HG03097 (cell line): ENCODE data around the gene SGIP1.

Source experiments
- ATAC-seq: cut with Tn5 transposase; IDR thresholded peaks from one replicate; pipeline ENCODE4 v1.9.1; 2021; ENCODE audit not compliant: unreplicated experiment, low FRiP score

SGIP1 gene

DNA sequence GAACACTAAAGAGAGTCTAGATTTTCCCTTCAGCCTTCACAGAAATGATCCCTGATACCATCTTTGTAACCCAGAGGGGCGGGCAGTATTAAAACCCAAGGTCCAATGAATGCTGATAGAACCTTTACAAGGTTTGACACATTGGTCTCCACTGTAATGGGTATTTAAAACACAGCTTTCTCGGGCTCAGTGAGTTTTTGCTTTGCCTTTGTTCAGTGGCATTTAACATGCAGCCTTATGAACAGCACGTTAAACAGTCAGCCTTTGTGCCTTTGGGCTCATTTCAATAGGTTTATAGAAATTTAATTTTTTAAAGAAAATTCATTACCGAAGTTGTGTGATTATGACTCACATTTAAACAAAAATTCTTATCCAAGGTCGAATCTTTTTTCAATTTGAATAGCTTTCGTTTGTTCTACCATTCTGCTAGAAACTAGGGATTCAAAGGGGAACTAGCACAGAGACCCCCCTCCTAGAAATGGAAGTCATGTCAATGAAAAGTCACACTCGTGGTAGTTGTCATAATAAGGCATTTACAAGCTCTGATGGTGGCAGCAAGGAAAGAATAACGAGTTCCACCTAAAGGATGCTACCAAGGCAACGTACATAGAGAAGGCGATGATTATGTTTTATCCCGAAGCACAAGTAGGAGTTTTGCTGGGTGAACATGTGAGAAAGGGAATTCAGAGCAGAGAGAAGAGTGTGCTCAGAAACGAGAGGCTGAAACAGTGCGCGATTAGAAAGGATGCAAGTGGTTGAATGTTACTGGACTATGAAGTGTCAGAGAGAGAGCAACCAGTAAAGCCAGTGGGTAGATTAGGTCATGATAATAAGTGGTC, 66.2 kb downstream of the SGIP1 start:
- no peak for ATAC-seq

DNA sequence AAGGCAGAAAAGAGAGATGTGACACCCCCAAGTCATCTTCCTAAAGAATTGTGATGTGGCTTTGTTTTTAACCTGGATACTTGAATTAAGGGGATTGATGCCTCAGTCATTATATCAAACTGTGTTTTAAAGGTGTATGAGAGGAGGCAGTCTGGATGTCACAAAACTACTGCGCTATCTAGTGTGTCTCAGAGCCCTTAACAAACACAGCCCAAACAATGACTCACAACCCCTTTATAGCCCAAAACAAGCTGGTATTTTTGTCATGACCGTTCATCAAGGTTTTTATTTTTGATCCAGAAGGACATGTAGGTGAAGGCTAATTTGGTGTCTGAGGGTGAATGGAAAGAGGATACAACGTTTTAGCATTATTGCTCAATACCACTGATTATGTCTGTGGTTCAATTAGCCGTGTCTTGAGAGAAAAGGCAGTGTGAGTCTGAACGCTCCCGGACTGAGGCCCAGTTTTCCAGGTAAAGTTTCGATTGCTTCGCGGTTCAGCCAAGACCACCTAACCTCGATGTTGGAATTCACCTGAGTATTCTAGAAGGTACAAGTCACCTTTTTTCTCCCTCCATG, 71.6 kb downstream of the SGIP1 start:
- no peak for ATAC-seq

- ATAC-seq = no peak
Measured at GRCh38 chr1:66606362-66607065, 72.6 kb downstream of the SGIP1 start.

DNA sequence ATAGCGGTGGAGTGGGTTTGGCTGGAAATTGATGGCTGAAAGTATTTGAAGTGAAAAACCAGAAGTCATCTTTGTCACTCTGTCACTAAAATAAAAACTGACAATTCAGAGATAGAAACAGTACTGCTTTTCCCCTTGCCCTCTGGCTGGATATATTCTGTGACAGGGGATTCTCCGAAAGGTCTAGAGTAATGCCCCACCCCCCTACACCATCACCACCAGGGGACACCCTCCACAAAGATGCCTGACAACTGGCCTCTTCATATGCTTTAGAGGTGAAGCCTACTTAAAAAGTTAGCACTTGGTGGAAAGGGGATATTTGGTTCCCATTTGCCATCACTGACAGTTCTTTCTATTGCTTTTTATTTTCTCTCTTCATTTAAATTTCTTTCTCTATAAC, 73.5 kb downstream of the SGIP1 start:
- no peak for ATAC-seq

DNA sequence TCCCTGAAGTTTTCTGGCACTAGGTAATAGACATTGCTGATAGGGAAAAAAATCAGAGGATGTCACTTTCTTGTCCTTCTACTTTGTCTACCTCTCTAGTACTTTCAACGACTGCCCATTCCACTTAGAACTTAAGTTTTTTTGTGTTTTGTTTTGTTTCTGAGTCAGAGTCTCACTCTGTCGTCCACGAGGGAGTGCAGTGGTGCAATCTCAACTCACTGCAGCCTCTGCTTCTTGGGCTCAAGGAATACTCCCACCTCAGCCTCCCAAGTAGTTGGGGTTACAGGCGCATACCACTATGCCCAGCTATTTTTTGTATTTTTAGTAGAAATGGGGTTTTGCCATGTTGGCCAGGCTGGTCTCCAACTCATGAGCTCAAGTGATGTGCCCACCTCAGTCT, 79.2 kb downstream of the SGIP1 start:
- no peak for ATAC-seq

DNA sequence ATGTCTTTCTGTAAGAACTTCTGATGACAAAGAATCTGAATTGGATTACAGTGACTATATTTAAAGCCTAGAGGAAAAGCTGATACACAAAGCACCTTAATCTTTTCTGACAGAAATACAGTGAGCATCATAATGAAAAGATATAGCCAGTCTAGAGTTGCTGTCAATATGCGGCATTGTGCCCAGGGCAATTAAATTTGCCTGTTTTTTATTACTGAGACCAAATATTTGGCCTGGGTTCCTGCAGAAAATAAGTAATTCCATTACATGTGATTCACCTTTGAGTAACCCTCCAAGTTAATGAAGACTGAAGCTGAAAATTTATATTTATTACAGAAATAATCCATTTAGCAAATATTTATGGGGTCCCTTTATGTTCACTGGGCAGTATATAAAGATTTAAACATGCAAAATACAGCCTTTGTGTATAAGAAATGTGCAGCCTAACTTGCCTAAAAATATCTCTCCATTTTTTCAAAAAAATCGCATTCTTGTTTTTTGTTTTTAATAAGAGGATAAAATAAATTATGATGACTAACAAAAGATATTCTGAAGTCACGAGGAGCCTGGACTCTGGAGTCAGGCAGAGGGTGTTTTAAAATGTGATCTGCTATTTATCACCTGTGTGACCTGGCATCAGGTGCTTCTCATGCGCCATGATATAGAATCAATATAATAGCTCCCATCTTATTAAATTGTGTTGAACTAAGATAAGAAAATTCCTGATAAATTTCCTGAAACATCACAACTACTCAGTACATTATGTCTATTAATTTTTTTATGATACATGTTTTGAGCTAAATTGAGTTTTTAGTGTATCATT, 83.6 kb downstream of the SGIP1 start:
- no peak for ATAC-seq

- ATAC-seq = no peak
Measured at GRCh38 chr1:66618390-66618789, 84.4 kb downstream of the SGIP1 start.

DNA sequence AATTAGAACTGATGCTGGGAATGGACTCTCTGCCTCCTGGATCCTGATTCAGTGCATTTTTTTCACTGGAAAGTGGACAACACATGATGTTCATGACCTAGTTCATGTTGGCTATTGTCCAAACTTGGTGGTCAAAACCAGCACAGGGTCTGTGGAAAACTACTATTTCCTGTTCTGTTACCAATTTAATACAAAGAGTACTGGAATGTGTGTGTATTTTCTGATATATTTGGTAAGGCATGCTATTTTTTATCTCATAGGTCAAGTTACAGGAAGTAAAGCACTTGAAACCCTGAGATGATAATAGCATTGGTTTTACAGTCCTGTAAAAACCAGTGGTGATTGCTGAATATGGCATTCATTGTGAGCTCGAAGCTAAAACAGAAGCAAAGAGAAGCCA, 89.9 kb downstream of the SGIP1 start:
- no peak for ATAC-seq

DNA sequence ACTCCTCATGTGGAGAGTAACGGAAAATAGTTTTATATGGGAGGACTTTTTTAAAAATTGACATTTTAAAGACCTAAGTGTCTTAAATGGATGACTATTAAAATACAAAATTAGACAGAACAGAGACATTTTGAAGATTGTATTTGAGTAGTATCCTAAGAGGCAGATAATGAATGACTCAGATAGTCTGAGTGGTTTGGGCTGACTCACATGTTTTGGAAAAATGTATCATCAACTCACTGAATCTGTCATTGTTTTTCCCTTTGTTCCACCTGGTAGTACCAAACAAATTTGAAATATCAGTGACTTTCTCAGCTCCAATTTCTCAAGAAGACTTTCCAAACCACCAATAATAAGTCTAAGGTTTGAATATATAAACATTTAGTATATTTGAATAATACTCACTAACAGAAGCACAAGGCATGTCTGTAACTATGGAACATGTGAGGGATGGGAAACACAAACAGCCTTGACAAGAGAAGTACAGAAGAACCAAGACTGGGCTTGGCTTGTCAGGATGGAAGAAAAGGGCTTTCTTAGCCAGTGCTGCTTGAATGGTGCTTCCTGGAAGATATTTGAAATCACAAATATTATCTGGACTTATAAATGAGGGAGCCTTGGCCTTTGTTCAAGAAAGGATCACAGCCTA, 90.6 kb downstream of the SGIP1 start:
- ATAC-seq = no peak

- no peak for ATAC-seq
Measured at GRCh38 chr1:66626261-66626660, 92.3 kb downstream of the SGIP1 start.

DNA sequence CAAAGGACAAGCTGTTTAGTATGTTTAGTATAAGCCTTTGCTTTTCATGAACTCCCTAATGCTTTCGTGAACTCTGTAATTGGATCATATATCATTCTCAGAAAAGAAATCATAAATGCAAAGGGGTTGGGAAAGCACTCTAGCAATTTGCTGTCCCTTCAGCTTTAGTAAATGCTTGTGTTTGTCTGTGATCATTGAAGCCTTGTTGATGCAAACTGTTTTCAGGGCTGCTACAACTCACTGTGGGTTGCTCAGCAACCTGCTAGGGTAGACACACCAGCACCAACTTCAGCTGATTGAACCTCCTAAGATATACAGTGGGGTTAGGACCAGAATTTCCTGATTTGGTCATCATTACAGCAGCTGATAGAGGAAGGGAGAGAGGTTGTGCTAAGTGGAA, 95.0 kb downstream of the SGIP1 start:
- no peak for ATAC-seq

GRCh38 chr1:66633159-66633558, 99.2 kb downstream of the SGIP1 start:
- no peak for ATAC-seq

DNA sequence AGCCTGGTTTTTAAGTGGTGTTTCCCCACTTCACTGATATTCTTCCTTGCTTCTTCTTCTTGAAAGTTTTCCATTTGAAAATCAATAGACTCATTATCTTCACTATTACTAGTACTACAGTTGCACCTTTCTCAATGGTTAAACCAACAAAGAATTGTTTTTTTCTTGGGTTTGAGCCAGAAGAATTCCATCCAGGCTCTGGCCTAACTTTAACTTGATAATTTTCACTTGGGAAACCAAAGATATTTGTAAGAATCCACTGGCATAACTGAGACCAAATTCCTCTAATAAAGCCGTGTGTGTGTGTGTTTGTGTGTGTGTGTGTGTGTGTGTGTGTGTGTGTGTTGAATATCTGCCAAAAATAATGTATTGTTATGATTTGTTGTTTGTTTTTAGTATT, 103.2 kb downstream of the SGIP1 start:
- no peak for ATAC-seq

DNA sequence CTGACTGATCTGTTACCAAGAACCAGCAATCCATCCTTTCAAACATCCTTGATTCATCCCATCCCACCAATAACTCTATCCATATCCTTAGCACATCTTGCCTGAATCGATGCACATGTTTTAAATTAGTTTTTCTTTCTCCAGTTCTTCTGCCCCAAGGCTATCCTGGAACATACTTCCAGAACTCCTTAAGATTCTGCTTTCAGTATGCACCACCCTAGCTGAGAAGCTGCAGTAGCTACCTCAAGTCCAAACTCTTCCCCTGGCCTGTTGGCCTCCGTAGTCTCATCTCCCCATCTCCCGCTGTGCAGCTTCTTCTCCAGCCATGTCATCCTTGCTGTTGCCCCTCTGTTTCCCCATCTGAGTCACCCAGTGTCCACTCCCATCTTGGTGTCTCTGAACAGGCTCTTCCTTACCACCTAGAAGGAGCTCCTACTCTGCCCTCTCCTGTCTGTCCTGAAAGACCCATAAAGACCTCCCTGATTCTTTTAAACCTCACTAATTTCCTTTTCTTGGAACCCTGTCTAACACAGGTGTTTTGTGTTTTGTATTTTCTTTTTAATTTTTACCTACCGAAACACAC, 108.0 kb downstream of the SGIP1 start:
- ATAC-seq = no peak

GRCh38 chr1:66642992-66643391, 109.0 kb downstream of the SGIP1 start:
- no peak for ATAC-seq

DNA sequence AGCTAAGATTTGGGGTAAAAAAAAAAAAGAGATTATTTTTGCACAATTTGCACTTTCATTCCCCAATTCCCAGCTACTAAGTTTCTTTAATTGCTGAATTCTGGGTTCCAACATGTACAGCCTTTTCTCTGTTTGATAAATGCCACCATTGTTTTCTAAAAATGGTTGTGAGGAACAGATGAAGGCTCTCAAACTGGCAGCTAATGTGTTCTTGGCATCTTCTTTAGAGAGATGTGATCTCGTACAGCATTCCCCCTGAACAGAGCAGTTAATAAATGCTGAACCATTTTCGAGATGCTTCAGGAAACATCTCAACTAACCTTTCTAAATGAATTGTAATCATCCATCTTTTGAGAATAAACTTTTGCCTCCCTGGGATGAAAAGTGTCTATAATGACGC, 110.4 kb downstream of the SGIP1 start:
- ATAC-seq = no peak

DNA sequence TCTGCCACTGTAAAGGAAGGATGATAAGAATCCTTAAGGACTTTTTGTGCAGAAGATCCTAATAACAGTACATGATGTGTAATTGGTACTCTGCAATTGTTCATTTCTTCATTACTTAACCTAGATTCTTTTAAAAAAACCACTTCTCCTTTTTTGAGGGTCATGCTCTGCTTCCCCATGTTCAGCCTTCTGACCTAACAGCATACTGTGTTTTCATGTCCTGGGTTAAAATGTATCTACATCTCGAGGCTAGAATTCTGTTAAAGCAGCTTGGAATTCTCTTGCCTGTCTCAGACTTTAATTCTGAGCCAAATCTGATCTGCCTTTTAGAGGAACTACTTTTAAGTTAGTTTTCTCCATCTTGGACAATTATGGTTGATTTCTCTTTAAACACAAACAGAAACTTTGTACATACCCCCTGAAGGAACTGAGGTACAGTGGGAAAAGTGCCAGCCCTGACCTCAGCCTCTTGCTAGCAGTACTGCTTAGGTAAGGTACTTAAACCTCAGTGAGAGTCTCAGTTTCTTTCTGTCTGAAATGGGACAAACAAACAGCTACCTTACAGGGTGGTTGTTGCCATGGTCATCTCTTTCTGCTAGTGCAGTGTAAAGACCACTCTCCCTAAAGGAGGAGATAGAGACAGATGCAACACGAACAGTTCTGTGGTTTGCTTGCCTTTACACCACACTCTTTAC, 115.1 kb downstream of the SGIP1 start:
- peak; percentile 76 for ATAC-seq

- ATAC-seq = no peak
Measured at GRCh38 chr1:66652556-66652955, 118.6 kb downstream of the SGIP1 start.

- ATAC-seq = no peak
Measured at GRCh38 chr1:66654643-66655042, 120.7 kb downstream of the SGIP1 start.
